HEK293 (cell line): ENCODE results near the gene AKAP17A.
"Not testable (repeated sequence)": the region's sequence is repeated elsewhere in the genome, so short reads cannot be mapped to it uniquely, and the experiment has no call there.

Experiments
- KLF1 ChIP-seq: fragments of 450-650 bp; formaldehyde crosslinking; IDR thresholded peaks from 2 replicates; pipeline ENCODE4 v1.5.1; 2016; ENCODE audit warnings: missing biosample characterization, missing genetic modification characterization
- KLF9 ChIP-seq: fragments of 450-650 bp; formaldehyde crosslinking; IDR thresholded peaks from 2 replicates; pipeline ENCODE4 v1.5.1; 2016; ENCODE audit warnings: missing biosample characterization, missing genetic modification characterization, low read depth
- ZBTB21 ChIP-seq: fragments of 450-650 bp; formaldehyde crosslinking; IDR thresholded peaks from 2 replicates; pipeline ENCODE4 v1.5.1; 2017; ENCODE audit warnings: missing biosample characterization, missing genetic modification characterization
- ZFP37 ChIP-seq: fragments of 450-650 bp; formaldehyde crosslinking; IDR thresholded peaks from 2 replicates; pipeline ENCODE4 v1.5.1; 2016; ENCODE audit warnings: missing biosample characterization, missing genetic modification characterization
- ZNF146 ChIP-seq: fragments of 450-650 bp; formaldehyde crosslinking; IDR thresholded peaks from 2 replicates; pipeline ENCODE4 v1.5.1; 2016; ENCODE audit warnings: missing biosample characterization, missing genetic modification characterization
- ZNF391 ChIP-seq: fragments of 450-650 bp; formaldehyde crosslinking; IDR thresholded peaks from 2 replicates; pipeline ENCODE4 v1.5.1; 2016; ENCODE audit warnings: low read depth, missing biosample characterization, missing genetic modification characterization, borderline replicate concordance
- ZNF621 ChIP-seq: fragments of 450-650 bp; formaldehyde crosslinking; IDR thresholded peaks from 2 replicates; pipeline ENCODE4 v1.5.1; 2017; ENCODE audit warnings: missing biosample characterization, missing genetic modification characterization
- ZNF670 ChIP-seq: fragments of 450-650 bp; formaldehyde crosslinking; IDR thresholded peaks from 2 replicates; pipeline ENCODE4 v1.5.1; 2016; ENCODE audit warnings: missing biosample characterization, missing genetic modification characterization, low read depth
- TF ChIP-seq, protein P1 (sequence below): fragments of 450-650 bp; formaldehyde crosslinking; IDR thresholded peaks from 2 replicates; pipeline ENCODE4 v1.5.1; 2016; ENCODE audit warnings: missing biosample characterization, missing genetic modification characterization
- TF ChIP-seq, protein P2 (sequence below): fragments of 450-650 bp; formaldehyde crosslinking; IDR thresholded peaks from 2 replicates; pipeline ENCODE4 v1.5.1; 2016; ENCODE audit warnings: missing biosample characterization, missing genetic modification characterization

GRCh38 chrX:1624158-1624860 lies 32.9 kb downstream of the AKAP17A start:
- TF ChIP-seq ZNF621; ZNF391 (tag by site-specific recombination); ZNF146 (tag by site-specific recombination); KLF1; ZFP37 (tag by site-specific recombination); ZBTB21 (tag by site-specific recombination); KLF9 (tag by site-specific recombination); ZNF670 (tag by site-specific recombination): not testable (repeated sequence)
- TF ChIP-seq, protein P1, sequence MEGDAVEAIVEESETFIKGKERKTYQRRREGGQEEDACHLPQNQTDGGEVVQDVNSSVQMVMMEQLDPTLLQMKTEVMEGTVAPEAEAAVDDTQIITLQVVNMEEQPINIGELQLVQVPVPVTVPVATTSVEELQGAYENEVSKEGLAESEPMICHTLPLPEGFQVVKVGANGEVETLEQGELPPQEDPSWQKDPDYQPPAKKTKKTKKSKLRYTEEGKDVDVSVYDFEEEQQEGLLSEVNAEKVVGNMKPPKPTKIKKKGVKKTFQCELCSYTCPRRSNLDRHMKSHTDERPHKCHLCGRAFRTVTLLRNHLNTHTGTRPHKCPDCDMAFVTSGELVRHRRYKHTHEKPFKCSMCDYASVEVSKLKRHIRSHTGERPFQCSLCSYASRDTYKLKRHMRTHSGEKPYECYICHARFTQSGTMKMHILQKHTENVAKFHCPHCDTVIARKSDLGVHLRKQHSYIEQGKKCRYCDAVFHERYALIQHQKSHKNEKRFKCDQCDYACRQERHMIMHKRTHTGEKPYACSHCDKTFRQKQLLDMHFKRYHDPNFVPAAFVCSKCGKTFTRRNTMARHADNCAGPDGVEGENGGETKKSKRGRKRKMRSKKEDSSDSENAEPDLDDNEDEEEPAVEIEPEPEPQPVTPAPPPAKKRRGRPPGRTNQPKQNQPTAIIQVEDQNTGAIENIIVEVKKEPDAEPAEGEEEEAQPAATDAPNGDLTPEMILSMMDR (tag by site-specific recombination), result not testable (repeated sequence)
- TF ChIP-seq, protein P2, sequence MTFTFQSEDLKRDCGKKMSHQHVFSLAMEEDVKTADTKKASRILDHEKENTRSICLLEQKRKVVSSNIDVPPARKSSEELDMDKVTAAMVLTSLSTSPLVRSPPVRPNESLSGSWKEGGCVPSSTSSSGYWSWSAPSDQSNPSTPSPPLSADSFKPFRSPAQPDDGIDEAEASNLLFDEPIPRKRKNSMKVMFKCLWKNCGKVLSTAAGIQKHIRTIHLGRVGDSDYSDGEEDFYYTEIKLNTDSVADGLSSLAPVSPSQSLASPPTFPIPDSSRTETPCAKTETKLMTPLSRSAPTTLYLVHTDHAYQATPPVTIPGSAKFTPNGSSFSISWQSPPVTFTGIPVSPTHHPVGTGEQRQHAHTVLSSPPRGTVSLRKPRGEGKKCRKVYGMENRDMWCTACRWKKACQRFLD (tag by site-specific recombination), result not testable (repeated sequence)
